Measurements from ENCODE around the gene EVPL.
A peak's percentile ranks its signal among the peaks of the same experiment; 100 is the strongest.

Gene EVPL

GRCh38 chr17:76072148-76072858 is 45.2 kb upstream of the EVPL start, which contains the start of gene SRP68 (continued):
- TF ChIP-seq, protein P1, sequence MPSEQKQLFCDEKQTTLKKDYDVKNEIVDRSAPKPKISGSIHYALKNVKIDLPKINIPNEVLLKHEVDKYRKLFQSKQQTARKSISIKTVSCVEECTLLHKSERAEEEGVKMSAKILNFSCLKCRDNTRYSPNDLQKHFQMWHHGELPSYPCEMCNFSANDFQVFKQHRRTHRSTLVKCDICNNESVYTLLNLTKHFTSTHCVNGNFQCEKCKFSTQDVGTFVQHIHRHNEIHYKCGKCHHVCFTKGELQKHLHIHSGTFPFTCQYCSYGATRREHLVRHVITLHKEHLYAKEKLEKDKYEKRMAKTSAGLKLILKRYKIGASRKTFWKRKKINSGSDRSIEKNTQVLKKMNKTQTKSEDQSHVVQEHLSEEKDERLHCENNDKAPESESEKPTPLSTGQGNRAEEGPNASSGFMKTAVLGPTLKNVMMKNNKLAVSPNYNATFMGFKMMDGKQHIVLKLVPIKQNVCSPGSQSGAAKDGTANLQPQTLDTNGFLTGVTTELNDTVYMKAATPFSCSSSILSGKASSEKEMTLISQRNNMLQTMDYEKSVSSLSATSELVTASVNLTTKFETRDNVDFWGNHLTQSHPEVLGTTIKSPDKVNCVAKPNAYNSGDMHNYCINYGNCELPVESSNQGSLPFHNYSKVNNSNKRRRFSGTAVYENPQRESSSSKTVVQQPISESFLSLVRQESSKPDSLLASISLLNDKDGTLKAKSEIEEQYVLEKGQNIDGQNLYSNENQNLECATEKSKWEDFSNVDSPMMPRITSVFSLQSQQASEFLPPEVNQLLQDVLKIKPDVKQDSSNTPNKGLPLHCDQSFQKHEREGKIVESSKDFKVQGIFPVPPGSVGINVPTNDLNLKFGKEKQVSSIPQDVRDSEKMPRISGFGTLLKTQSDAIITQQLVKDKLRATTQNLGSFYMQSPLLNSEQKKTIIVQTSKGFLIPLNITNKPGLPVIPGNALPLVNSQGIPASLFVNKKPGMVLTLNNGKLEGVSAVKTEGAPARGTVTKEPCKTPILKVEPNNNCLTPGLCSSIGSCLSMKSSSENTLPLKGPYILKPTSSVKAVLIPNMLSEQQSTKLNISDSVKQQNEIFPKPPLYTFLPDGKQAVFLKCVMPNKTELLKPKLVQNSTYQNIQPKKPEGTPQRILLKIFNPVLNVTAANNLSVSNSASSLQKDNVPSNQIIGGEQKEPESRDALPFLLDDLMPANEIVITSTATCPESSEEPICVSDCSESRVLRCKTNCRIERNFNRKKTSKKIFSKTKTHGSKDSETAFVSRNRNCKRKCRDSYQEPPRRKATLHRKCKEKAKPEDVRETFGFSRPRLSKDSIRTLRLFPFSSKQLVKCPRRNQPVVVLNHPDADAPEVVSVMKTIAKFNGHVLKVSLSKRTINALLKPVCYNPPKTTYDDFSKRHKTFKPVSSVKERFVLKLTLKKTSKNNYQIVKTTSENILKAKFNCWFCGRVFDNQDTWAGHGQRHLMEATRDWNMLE (tag by site-specific recombination; conservative IDR thresholded peaks at IDR 0.05; ENCODE audit: low read depth), result no peak
- TF ChIP-seq GLI4 (tag by site-specific recombination; IDR thresholded peaks at IDR 0.05), result no peak
- TF ChIP-seq ZSCAN16 (tag by site-specific recombination; IDR thresholded peaks at IDR 0.05), result no peak
- peak; percentile 99 for TF ChIP-seq ZNF600 (tag by site-specific recombination; IDR thresholded peaks at IDR 0.05)
- TF ChIP-seq OVOL3 (tag by site-specific recombination; IDR thresholded peaks at IDR 0.05), result no peak
- TF ChIP-seq ZNF18 (tag by site-specific recombination; IDR thresholded peaks at IDR 0.05), result peak; percentile 57; the same call in 1 of the 2 replicates
- no peak for TF ChIP-seq ZNF350 (tag by site-specific recombination; IDR thresholded peaks at IDR 0.05)
- TF ChIP-seq ZNF629 (tag by site-specific recombination; IDR thresholded peaks at IDR 0.05), result peak; percentile 50; the same call in 1 of the 2 replicates
- TF ChIP-seq ZNF248 (tag by site-specific recombination; IDR thresholded peaks at IDR 0.05), result no peak
- TF ChIP-seq ZNF266 (tag by site-specific recombination; IDR thresholded peaks at IDR 0.05; ENCODE audit: low read depth), result no peak
- TF ChIP-seq ZNF660 (tag by site-specific recombination; IDR thresholded peaks at IDR 0.05), result peak; percentile 83
- TF ChIP-seq, protein P2, sequence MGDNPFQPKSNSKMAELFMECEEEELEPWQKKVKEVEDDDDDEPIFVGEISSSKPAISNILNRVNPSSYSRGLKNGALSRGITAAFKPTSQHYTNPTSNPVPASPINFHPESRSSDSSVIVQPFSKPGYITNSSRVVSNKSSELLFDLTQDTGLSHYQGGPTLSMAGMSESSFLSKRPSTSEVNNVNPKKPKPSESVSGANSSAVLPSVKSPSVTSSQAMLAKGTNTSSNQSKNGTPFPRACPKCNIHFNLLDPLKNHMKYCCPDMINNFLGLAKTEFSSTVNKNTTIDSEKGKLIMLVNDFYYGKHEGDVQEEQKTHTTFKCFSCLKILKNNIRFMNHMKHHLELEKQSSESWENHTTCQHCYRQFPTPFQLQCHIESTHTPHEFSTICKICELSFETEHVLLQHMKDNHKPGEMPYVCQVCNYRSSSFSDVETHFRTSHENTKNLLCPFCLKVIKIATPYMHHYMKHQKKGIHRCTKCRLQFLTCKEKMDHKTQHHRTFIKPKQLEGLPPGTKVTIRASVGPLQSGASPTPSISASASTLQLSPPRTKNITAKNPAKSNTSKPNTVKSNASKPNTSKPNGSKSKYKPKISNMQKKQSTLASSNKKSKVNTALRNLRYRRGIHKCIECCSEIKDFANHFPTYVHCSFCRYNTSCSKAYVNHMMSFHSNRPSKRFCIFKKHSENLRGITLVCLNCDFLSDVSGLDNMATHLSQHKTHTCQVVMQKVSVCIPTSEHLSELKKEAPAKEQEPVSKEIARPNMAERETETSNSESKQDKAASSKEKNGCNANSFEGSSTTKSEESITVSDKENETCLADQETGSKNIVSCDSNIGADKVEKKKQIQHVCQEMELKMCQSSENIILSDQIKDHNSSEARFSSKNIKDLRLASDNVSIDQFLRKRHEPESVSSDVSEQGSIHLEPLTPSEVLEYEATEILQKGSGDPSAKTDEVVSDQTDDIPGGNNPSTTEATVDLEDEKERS (tag by site-specific recombination; IDR thresholded peaks at IDR 0.05), result no peak

- ChIA-PET CTCF (interaction anchor here (0.5 to 3.3 kb wide), 4 partner anchors 10 to 236 kb away, joined by 3 to 19 read pairs (median 4); partner anchors contain the start of gene QRICH2), POLR2A (interaction anchor here (0.8 to 2.4 kb wide), 16 partner anchors 8 to 208 kb away, joined by 3 to 15 read pairs (median 4); partner anchors contain the start of genes ACOX1, EXOC7 and TEN1)
- peak overlapping the region; percentile 93 for H3K4me3 ChIP-seq (ENCODE audit: low read depth, low read length)
- no peaks in the 10 kb centered on the region for H3K9me3 ChIP-seq (ENCODE audit: control insufficient read depth, insufficient read depth, low read depth, low read length)
- H3K36me3 ChIP-seq (ENCODE audit: control insufficient read depth in 2 of 2, insufficient read depth in 1 of 2, low read length in 2 of 2), result peaks cover 31 to 36% of the 10 kb centered on the region in 2 experiments
- peaks cover 11% of the 10 kb centered on the region for H3K4me1 ChIP-seq (ENCODE audit: control insufficient read depth, insufficient read depth, low read length)
- peak overlapping the region; percentile 83 for H3K27ac ChIP-seq (ENCODE audit: extremely low read depth, low read depth, low read length)
- TF ChIP-seq OSR2 (tag by site-specific recombination; IDR thresholded peaks at IDR 0.05), result no peak
- TF ChIP-seq, protein P3, sequence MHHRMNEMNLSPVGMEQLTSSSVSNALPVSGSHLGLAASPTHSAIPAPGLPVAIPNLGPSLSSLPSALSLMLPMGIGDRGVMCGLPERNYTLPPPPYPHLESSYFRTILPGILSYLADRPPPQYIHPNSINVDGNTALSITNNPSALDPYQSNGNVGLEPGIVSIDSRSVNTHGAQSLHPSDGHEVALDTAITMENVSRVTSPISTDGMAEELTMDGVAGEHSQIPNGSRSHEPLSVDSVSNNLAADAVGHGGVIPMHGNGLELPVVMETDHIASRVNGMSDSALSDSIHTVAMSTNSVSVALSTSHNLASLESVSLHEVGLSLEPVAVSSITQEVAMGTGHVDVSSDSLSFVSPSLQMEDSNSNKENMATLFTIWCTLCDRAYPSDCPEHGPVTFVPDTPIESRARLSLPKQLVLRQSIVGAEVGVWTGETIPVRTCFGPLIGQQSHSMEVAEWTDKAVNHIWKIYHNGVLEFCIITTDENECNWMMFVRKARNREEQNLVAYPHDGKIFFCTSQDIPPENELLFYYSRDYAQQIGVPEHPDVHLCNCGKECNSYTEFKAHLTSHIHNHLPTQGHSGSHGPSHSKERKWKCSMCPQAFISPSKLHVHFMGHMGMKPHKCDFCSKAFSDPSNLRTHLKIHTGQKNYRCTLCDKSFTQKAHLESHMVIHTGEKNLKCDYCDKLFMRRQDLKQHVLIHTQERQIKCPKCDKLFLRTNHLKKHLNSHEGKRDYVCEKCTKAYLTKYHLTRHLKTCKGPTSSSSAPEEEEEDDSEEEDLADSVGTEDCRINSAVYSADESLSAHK (tag by site-specific recombination; IDR thresholded peaks at IDR 0.05), result 0 out of 2 replicates have a peak, but pooled peaks have one; percentile 9
- 0 out of 2 replicates have a peak, but pooled peaks have one; percentile 26 for TF ChIP-seq ZNF548 (tag by site-specific recombination; IDR thresholded peaks at IDR 0.05)
These were observed 44.5 kb upstream of the EVPL start for GRCh38 chr17:76071531-76072147.

All from HEK293 (cell line).